SHP77 (cell line): ENCODE results near the gene FOXR1.
A peak's percentile ranks its signal among the peaks of the same experiment; 100 is the strongest.

ENCODE experiments used
- DNase-seq, 2 experiments: peaks; one replicate each; lab custom pipeline; 2025; lab: John Stamatoyannopoulos, UW

Gene FOXR1

GRCh38 chr11:118971646-118972045 is at the start of gene FOXR1:
TSS of gene FOXR1 (plus strand) at chr11:118971761. CDS start at chr11:118971932, 171 bp downstream.
- no peak for DNase-seq

GRCh38 chr11:118921929-118922744 is 49.4 kb upstream of the FOXR1 start:
- no peak for DNase-seq

GRCh38 chr11:118922745-118923627 is 48.6 kb upstream of the FOXR1 start:
- DNase-seq: no peak

GRCh38 chr11:118923721-118924587 is 47.6 kb upstream of the FOXR1 start:
- DNase-seq: no peak

- DNase-seq: peak; percentile 47 to 48
Measured at GRCh38 chr11:118924591-118925585, 46.7 kb upstream of the FOXR1 start.

- DNase-seq: no peak
Measured at GRCh38 chr11:118927554-118928100, 43.9 kb upstream of the FOXR1 start.

GRCh38 chr11:118928101-118928869 is 43.3 kb upstream of the FOXR1 start:
- DNase-seq: peak; percentile 77 to 88

GRCh38 chr11:118928870-118929500 is 42.6 kb upstream of the FOXR1 start:
- peak in 1 of 2 experiments; percentile 46 for DNase-seq

- DNase-seq: peak; percentile 41 to 47
Measured at GRCh38 chr11:118929501-118930093, 42.0 kb upstream of the FOXR1 start.

GRCh38 chr11:118930094-118930712 is 41.4 kb upstream of the FOXR1 start:
- DNase-seq: peak; percentile 68 to 78

GRCh38 chr11:118931571-118931970 is 40.0 kb upstream of the FOXR1 start:
- no peak for DNase-seq

- no peak for DNase-seq
Measured at GRCh38 chr11:118933486-118933885, 38.1 kb upstream of the FOXR1 start.

GRCh38 chr11:118935376-118935775 is 36.2 kb upstream of the FOXR1 start:
- DNase-seq: no peak

GRCh38 chr11:118938491-118939403 is 32.8 kb upstream of the FOXR1 start:
- no peak for DNase-seq

GRCh38 chr11:118939404-118939915 is 32.1 kb upstream of the FOXR1 start:
- DNase-seq: no peak

GRCh38 chr11:118939953-118940598 is 31.5 kb upstream of the FOXR1 start:
- no peak for DNase-seq
